ENCODE results near the gene CHPF2.

CHPF2 gene

GRCh38 chr7:151256410-151257045 lies 24.2 kb downstream of the CHPF2 start:
- FAIRE-seq (no peak), DNase-seq (ENCODE audit: insufficient read length, low spot score) (no peak)
- TF ChIP-seq, protein P1, sequence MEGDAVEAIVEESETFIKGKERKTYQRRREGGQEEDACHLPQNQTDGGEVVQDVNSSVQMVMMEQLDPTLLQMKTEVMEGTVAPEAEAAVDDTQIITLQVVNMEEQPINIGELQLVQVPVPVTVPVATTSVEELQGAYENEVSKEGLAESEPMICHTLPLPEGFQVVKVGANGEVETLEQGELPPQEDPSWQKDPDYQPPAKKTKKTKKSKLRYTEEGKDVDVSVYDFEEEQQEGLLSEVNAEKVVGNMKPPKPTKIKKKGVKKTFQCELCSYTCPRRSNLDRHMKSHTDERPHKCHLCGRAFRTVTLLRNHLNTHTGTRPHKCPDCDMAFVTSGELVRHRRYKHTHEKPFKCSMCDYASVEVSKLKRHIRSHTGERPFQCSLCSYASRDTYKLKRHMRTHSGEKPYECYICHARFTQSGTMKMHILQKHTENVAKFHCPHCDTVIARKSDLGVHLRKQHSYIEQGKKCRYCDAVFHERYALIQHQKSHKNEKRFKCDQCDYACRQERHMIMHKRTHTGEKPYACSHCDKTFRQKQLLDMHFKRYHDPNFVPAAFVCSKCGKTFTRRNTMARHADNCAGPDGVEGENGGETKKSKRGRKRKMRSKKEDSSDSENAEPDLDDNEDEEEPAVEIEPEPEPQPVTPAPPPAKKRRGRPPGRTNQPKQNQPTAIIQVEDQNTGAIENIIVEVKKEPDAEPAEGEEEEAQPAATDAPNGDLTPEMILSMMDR (IDR thresholded peaks at IDR 0.05; ENCODE audit: insufficient read depth, missing control alignments) = no peak

DNA sequence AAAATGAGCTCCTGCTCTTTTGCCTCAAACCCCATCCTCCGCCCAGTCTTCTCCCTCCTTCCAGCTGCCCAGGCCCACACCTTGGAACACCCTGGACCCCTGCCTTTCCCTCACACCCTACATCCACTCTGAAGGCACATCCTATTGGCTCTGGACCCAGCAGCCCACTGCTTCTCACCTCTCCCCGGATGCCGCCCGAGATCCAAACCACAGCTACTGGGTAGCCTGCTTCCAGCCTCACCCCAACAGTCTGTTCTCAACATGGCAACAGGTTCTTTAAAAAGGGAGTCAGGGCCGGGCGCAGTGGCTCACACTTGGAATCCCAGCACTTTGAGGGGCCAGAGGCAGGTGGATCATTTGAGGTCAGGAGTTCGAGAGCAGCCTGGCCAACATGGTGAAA lies 25.7 kb downstream of the CHPF2 start:
- TF ChIP-seq, protein P1 (IDR thresholded peaks at IDR 0.05; ENCODE audit: insufficient read depth, missing control alignments) = no peak
- DNase-seq (ENCODE audit: insufficient read length, low spot score) = no peak
- FAIRE-seq = no peak

DNA sequence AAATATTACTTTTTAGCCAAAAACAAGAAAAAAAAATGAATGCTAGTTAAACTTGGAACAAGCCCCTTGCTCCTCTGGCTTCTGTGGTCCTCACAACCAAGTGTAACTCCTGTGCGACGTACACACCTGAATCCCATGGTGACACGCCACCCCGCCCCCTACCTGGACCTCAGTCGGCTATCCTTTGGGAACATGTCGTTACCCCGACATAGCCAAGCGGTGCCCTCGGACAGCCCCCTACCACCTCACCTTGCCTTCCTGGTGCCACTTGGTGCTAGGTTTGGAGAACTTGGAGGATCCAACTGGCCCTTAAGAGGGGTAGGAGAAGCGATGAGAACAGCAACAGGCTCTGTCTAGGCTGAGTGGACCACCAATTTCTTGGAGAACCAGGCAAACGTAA lies 28.2 kb downstream of the CHPF2 start:
- TF ChIP-seq, protein P1 (IDR thresholded peaks at IDR 0.05; ENCODE audit: insufficient read depth, missing control alignments) = no peak
- FAIRE-seq = no peak
- DNase-seq (ENCODE audit: insufficient read length, low spot score) = no peak

- TF ChIP-seq, protein P1 (IDR thresholded peaks at IDR 0.05; ENCODE audit: insufficient read depth, missing control alignments) = no peak
- no peak for DNase-seq (ENCODE audit: insufficient read length, low spot score)
- FAIRE-seq = no peak
Observed at GRCh38 chr7:151260883-151261282, 28.6 kb downstream of the CHPF2 start.

DNA sequence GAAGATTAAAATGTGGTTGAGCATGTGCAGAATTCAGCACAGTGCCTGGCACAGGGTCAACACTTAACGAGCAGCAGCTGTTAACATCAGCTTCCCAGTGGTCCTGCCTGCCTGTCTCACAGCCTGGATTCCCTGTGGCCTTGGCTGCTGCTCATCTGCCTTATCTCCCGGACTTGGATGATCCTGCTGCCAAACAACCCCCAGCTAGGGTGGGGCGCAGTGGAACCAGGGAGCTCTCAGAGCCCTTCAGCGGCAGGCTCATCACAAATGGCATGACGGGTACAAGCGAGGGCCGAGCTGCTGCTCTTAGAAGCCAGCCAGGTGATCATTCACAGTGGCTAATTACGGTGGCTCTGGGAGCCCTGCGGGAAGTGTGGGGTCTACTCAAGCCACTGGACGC lies 29.2 kb downstream of the CHPF2 start:
- TF ChIP-seq, protein P1 (IDR thresholded peaks at IDR 0.05; ENCODE audit: insufficient read depth, missing control alignments) = no peak
- FAIRE-seq (no peak), DNase-seq (ENCODE audit: insufficient read length, low spot score) (no peak)

- DNase-seq (ENCODE audit: insufficient read length, low spot score) (no peak), FAIRE-seq (no peak)
- TF ChIP-seq, protein P1 (IDR thresholded peaks at IDR 0.05; ENCODE audit: insufficient read depth, missing control alignments) = no peak
Observed at GRCh38 chr7:151264615-151265014, 32.3 kb downstream of the CHPF2 start.

DNA sequence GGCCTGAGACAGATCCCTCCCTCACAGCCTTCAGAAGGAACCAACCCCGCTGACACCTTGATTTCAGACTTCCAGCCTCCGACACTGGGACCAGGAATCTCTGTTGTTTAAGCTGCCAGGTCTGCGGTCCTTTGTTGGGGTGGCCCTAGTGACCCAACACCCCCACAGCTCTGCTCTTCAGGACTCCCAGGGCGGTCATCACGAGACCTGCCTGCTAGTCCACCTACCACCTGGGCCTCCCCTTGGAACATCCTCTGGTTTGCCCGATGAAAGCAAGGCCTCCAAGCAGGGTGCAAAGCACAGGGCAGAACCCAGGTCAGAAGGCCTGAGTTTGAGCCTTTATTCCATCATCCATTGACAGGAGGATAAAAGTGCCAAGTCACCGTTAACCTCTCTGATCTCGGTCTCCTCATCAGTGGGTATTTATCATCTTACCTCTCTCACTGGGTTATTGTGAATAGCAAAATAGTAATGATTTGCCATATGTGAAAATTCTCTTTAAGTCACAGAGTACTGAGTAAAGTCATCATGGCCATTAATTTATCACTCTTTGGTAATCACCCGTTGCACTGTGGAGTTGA lies 33.2 kb downstream of the CHPF2 start:
- TF ChIP-seq, protein P1 (IDR thresholded peaks at IDR 0.05; ENCODE audit: insufficient read depth, missing control alignments) = no peak
- no peak for FAIRE-seq
- no peak for DNase-seq (ENCODE audit: insufficient read length, low spot score)

All from D721Med (cell line).